Right atrium auricular region (tissue), 2 donors: ENCODE measurements around the gene RIT1. TPM values are rescaled to one million over a fixed set of nuclear protein-coding genes. Genes with fewer than 3 reads are reported as not detected.
A peak's percentile ranks its signal among the peaks of the same experiment; 100 is the strongest.
"Not testable (repeated sequence)": the region's sequence is repeated elsewhere in the genome, so short reads cannot be mapped to it uniquely, and the experiment has no call there.

Experiments
- DNase-seq: peaks from one replicate; pipeline ENCODE4 v3.0.0-alpha.2; 2019; ENCODE audit warnings: low spot score
- H3K27ac ChIP-seq, 2 donors: fragments of 200-600 bp; sonication (generic); 1 replicate in 1 of 2; 2 replicates in 1 of 2; pipeline ENCODE4 v1.5.1; 2016 to 2019
- H3K27me3 ChIP-seq, 2 donors: fragments of 200-600 bp; sonication (generic); one replicate each; pipeline versions ENCODE4 v1.5.1 to v1.6.0; 2017 to 2019
- H3K36me3 ChIP-seq: fragments of 200-600 bp; sonication (generic); one replicate; pipeline ENCODE4 v1.5.1; 2016
- H3K4me1 ChIP-seq, 2 donors: fragments of 200-600 bp; sonication (generic); one replicate each; pipeline versions ENCODE4 v1.5.1 to v1.6.0; 2017 to 2019
- H3K4me3 ChIP-seq, 2 donors: fragments of 200-600 bp; sonication (generic); 1 replicate in 1 of 2; 2 replicates in 1 of 2; pipeline ENCODE4 v1.5.1; 2017 to 2019; ENCODE audit warnings: mild to moderate bottlenecking in 1 of 2, moderate library complexity in 1 of 2
- H3K9me3 ChIP-seq, 2 donors: fragments of 200-600 bp; sonication (generic); one replicate each; pipeline ENCODE4 v1.5.1; 2019
- CTCF ChIP-seq, 2 donors: fragments of 200-600 bp; sonication (generic); IDR thresholded peaks; one replicate each; pipeline ENCODE4 v1.5.1; 2019; ENCODE audit warnings: antibody characterized with exemption in 2 of 2
- total RNA-seq, 2 donors: library from RNA; depleted of rRNA; stranded (reverse); fragments of >200 nt; gene quantifications; one replicate each; pipeline ENCODE4 v1.1.0, GENCODE V29; 2016

The RIT1 gene
- total RNA-seq, 2 donors from 2014 or later, result 13.3 to 25.3 TPM

DNA sequence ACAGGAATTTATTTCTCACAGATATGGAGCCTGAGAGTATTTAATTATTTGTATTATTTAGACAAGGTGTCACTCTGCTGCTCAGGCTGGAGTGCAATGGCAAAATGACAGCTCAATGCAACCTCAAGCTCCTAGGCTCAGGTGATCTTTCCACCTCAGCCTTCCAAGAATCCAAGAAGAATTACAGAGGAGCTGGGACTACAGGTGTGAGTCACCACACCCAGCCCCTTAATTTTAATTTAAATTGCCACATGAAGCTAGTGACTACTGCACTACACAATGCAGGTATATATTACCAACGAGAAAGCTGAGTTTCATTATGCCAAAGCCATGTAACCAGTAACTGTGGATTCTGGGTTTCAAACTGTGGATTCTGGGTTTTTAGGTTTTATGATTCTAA lies 20.9 kb upstream of the RIT1 start:
- H3K9me3 ChIP-seq, result no peaks in the 10 kb centered on the region
- peaks cover 0 to 45% of the 10 kb centered on the region in 2 donors for H3K4me1 ChIP-seq
- DNase-seq, result no peak
- no peaks in the 10 kb centered on the region for H3K27me3 ChIP-seq
- no peak for TF ChIP-seq CTCF (IDR thresholded peaks at IDR 0.05)
- no peak overlapping the region for H3K27ac ChIP-seq
- peaks cover 55% of the 10 kb centered on the region for H3K36me3 ChIP-seq
- H3K4me3 ChIP-seq, result no peak overlapping the region

DNA sequence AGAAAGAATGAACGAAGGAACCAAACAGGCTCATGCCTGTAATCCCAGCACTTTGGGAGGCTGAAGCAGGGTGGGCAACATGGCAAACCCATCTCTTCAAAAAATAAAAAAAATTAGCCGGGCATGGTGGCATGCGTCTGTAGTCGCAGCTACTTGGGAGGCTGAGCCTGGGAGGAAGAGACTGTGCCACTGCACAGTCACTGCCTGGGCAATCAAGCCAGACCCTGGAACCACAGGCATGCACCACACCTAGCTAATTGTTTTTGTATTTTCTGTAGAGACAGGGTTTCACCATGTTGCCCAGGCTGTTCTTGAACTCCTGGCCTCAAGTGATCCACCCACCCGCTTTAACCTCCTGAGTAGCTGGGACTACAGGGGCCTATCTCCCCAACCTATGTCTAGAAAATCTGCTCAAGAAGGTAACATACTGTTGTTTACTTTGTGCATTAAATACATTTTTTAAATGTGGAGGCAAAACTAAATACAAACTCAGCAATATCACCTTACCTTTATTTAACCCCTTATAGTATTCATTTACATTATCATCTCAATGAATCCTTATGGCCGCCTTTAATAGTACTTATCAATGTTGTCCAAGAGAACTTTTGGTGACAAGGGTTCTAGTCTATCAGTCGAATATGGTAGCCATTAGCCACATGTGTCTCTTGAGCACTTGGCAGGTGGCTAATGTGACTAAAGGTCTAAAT lies 20.3 kb upstream of the RIT1 start:
- H3K36me3 ChIP-seq, result peaks cover 61% of the 10 kb centered on the region
- H3K27me3 ChIP-seq, result no peaks in the 10 kb centered on the region
- DNase-seq, result no peak
- H3K4me3 ChIP-seq, result no peak overlapping the region
- H3K27ac ChIP-seq, result no peak overlapping the region
- H3K4me1 ChIP-seq, result peaks cover 0 to 45% of the 10 kb centered on the region in 2 donors
- no peak for TF ChIP-seq CTCF (IDR thresholded peaks at IDR 0.05)
- no peaks in the 10 kb centered on the region for H3K9me3 ChIP-seq

- peaks cover 0 to 45% of the 10 kb centered on the region in 2 donors for H3K4me1 ChIP-seq
- H3K9me3 ChIP-seq, DNase-seq, H3K4me3 ChIP-seq, H3K27me3 ChIP-seq: not testable (repeated sequence)
- peak overlapping the region in 1 of 2 donors; percentile 17 for H3K27ac ChIP-seq
- peaks cover 68% of the 10 kb centered on the region for H3K36me3 ChIP-seq
Measured at GRCh38 chr1:155930725-155931124, 19.6 kb upstream of the RIT1 start.

- Histone ChIP-seq H3K27ac (no peak overlapping the region), H3K4me3 (no peak overlapping the region), H3K9me3 (no peaks in the 10 kb centered on the region), H3K27me3 (no peaks in the 10 kb centered on the region), H3K4me1 (peaks cover 0 to 40% of the 10 kb centered on the region in 2 donors), H3K36me3 (peaks cover 85% of the 10 kb centered on the region)
- no peak for DNase-seq
- TF ChIP-seq CTCF (IDR thresholded peaks at IDR 0.05), result no peak
Measured at GRCh38 chr1:155929057-155929456, 17.9 kb upstream of the RIT1 start.

GRCh38 chr1:155925506-155925905 lies 14.4 kb upstream of the RIT1 start:
- no peak for DNase-seq
- H3K4me3 ChIP-seq, result no peak overlapping the region
- H3K27ac ChIP-seq, result no peak overlapping the region
- peaks cover 98% of the 10 kb centered on the region for H3K36me3 ChIP-seq
- no peaks in the 10 kb centered on the region for H3K9me3 ChIP-seq
- peaks cover 0 to 7% of the 10 kb centered on the region in 2 donors for H3K4me1 ChIP-seq
- no peak for TF ChIP-seq CTCF (IDR thresholded peaks at IDR 0.05)
- H3K27me3 ChIP-seq, result no peaks in the 10 kb centered on the region

DNA sequence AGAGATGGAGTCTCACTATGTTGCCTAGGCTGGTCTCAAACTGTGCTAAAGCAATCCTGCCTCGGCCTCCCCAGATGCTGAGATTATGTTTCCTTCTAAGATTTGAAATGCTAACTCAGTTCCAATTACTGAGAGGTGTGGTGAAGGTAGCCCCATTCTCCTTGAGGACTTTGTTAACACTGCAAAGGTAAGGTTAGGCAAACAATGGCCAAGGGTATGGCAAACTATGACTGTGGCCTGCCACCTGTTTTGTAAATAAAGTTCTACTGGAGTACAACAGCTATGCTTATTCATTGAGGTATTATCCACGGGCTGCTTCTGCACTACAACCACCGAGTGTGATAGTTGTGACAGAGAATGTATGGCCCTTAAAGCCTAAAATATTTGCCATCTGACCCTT lies 9.6 kb upstream of the RIT1 start:
- Histone ChIP-seq H3K36me3 (peaks cover 100% of the 10 kb centered on the region), H3K4me3 (no peak overlapping the region), H3K27me3 (no peaks in the 10 kb centered on the region), H3K27ac (no peak overlapping the region), H3K9me3 (no peaks in the 10 kb centered on the region), H3K4me1 (no peaks in the 10 kb centered on the region)
- no peak for DNase-seq
- TF ChIP-seq CTCF (IDR thresholded peaks at IDR 0.05), result no peak
